ENCODE measurements around the gene GLP1R.

The GLP1R gene

GRCh38 chr6:39124114-39124513 is 75.5 kb downstream of the GLP1R start:
- Histone ChIP-seq H3K4me3 (ENCODE audit: low read depth, low read length) (no peak overlapping the region), H3K4me1 (ENCODE audit: control insufficient read depth, insufficient read depth, low read length) (peaks cover 5% of the 10 kb centered on the region), H3K9me3 (ENCODE audit: control insufficient read depth, insufficient read depth, low read depth, low read length) (no peaks in the 10 kb centered on the region), H3K36me3 (ENCODE audit: control insufficient read depth in 2 of 2, insufficient read depth in 1 of 2, low read length in 2 of 2) (no peaks in the 10 kb centered on the region), H3K27ac (ENCODE audit: extremely low read depth, low read depth, low read length) (no peak overlapping the region)
- TF ChIP-seq BCL11B (tag by site-specific recombination; IDR thresholded peaks at IDR 0.05; ENCODE audit: low read depth) = no peak
- ChIA-PET CTCF (interaction anchor here (1.2 to 2.3 kb wide), 3 partner anchors 9 to 252 kb away, joined by 3 to 7 read pairs (median 4); partner anchors contain the start of gene SAYSD1), POLR2A (no interaction called here)

DNA sequence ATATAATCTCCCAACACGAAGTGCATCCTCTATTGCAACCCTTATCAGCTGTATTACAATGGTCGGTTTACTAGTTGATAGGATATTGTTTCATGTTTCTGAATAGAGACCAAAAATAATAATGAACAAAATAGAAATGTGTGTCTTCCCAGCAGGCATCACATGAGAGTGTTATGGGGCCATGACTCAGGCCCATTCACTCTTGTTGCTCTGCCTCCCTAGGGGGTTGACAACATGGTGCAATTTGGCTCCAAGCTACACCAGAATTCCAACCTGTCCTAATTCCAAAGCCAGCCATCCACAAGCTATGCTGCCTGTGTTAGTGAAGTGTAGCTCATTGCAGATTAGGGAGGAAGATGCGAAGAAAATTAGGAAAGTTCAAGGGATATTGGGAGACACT is 79.5 kb downstream of the GLP1R start:
- POLR2A ChIA-PET = no interaction called here
- H3K9me3 ChIP-seq (ENCODE audit: control insufficient read depth, insufficient read depth, low read depth, low read length) = no peaks in the 10 kb centered on the region
- TF ChIP-seq ZBTB17 (tag by site-specific recombination; IDR thresholded peaks at IDR 0.05) (no peak), ZNF239 (tag by site-specific recombination; IDR thresholded peaks at IDR 0.05) (no peak), ZBTB8A (tag by site-specific recombination; IDR thresholded peaks at IDR 0.05) (no peak), OSR2 (tag by site-specific recombination; IDR thresholded peaks at IDR 0.05) (no peak), SCRT2 (tag by site-specific recombination; IDR thresholded peaks at IDR 0.05) (peak; percentile 49; the same call in 1 of the 2 replicates), ZNF600 (tag by site-specific recombination; IDR thresholded peaks at IDR 0.05) (peak; percentile 40; the same call in 1 of the 2 replicates), ZNF248 (tag by site-specific recombination; IDR thresholded peaks at IDR 0.05) (no peak), ZNF404 (tag by site-specific recombination; IDR thresholded peaks at IDR 0.05) (no peak), ZNF623 (tag by site-specific recombination; IDR thresholded peaks at IDR 0.05) (no peak), ZNF324 (tag by site-specific recombination; IDR thresholded peaks at IDR 0.05) (no peak), ZNF24 (tag by site-specific recombination; IDR thresholded peaks at IDR 0.05) (peak; percentile 61; the same call in 1 of the 2 replicates), ZNF544 (tag by site-specific recombination; IDR thresholded peaks at IDR 0.05) (no peak), ZNF266 (tag by site-specific recombination; IDR thresholded peaks at IDR 0.05; ENCODE audit: low read depth) (no peak), ZNF10 (tag by site-specific recombination; IDR thresholded peaks at IDR 0.05) (no peak), ZNF221 (tag by site-specific recombination; IDR thresholded peaks at IDR 0.05; ENCODE audit: borderline replicate concordance) (no peak), ZNF768 (tag by site-specific recombination; IDR thresholded peaks at IDR 0.05) (no peak), ZIC2 (tag by site-specific recombination; IDR thresholded peaks at IDR 0.05) (peak; percentile 79), KLF16 (tag by site-specific recombination; IDR thresholded peaks at IDR 0.05) (no peak), ZNF585B (tag by site-specific recombination; IDR thresholded peaks at IDR 0.05) (no peak), ZNF121 (tag by site-specific recombination; IDR thresholded peaks at IDR 0.05) (no peak), PRDM1 (tag by site-specific recombination; IDR thresholded peaks at IDR 0.05) (no peak), ZNF843 (tag by site-specific recombination; IDR thresholded peaks at IDR 0.05) (no peak), ZNF416 (tag by site-specific recombination; IDR thresholded peaks at IDR 0.05) (no peak), ZNF394 (tag by site-specific recombination; IDR thresholded peaks at IDR 0.05; ENCODE audit: borderline replicate concordance) (no peak), KLF9 (tag by site-specific recombination; IDR thresholded peaks at IDR 0.05; ENCODE audit: low read depth) (no peak), ZNF639 (tag by site-specific recombination; IDR thresholded peaks at IDR 0.05) (no peak), ZFP41 (tag by site-specific recombination; IDR thresholded peaks at IDR 0.05; ENCODE audit: borderline replicate concordance) (no peak), ZNF747 (tag by site-specific recombination; IDR thresholded peaks at IDR 0.05) (no peak), ZNF76 (tag by site-specific recombination; IDR thresholded peaks at IDR 0.05; ENCODE audit: borderline replicate concordance, low read depth) (no peak), ZNF514 (tag by site-specific recombination; IDR thresholded peaks at IDR 0.05) (no peak), ZNF610 (tag by site-specific recombination; IDR thresholded peaks at IDR 0.05; ENCODE audit: borderline replicate concordance) (no peak), ZNF777 (tag by site-specific recombination; IDR thresholded peaks at IDR 0.05; ENCODE audit: borderline replicate concordance) (no peak)
- TF ChIP-seq, protein P1, sequence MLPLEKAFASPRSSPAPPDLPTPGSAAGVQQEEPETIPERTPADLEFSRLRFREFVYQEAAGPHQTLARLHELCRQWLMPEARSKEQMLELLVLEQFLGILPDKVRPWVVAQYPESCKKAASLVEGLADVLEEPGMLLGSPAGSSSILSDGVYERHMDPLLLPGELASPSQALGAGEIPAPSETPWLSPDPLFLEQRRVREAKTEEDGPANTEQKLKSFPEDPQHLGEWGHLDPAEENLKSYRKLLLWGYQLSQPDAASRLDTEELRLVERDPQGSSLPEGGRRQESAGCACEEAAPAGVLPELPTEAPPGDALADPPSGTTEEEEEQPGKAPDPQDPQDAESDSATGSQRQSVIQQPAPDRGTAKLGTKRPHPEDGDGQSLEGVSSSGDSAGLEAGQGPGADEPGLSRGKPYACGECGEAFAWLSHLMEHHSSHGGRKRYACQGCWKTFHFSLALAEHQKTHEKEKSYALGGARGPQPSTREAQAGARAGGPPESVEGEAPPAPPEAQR (tag by site-specific recombination; IDR thresholded peaks at IDR 0.05) = no peak
- TF ChIP-seq, protein P2, sequence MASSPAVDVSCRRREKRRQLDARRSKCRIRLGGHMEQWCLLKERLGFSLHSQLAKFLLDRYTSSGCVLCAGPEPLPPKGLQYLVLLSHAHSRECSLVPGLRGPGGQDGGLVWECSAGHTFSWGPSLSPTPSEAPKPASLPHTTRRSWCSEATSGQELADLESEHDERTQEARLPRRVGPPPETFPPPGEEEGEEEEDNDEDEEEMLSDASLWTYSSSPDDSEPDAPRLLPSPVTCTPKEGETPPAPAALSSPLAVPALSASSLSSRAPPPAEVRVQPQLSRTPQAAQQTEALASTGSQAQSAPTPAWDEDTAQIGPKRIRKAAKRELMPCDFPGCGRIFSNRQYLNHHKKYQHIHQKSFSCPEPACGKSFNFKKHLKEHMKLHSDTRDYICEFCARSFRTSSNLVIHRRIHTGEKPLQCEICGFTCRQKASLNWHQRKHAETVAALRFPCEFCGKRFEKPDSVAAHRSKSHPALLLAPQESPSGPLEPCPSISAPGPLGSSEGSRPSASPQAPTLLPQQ (tag by site-specific recombination; IDR thresholded peaks at IDR 0.05) = no peak

More for the DNA sequence above, 79.5 kb downstream of the GLP1R start:
- Histone ChIP-seq H3K27ac (ENCODE audit: extremely low read depth, low read depth, low read length) (no peak overlapping the region), H3K4me1 (ENCODE audit: control insufficient read depth, insufficient read depth, low read length) (peaks cover 5% of the 10 kb centered on the region), H3K4me3 (ENCODE audit: low read depth, low read length) (no peak overlapping the region), H3K36me3 (ENCODE audit: control insufficient read depth in 2 of 2, insufficient read depth in 1 of 2, low read length in 2 of 2) (no peaks in the 10 kb centered on the region)
- CTCF ChIA-PET = interaction anchor here (0.8 kb wide), 1 partner anchor 154 kb away, joined by 4 read pairs; no protein-coding TSS in a partner anchor

Data from HEK293 (cell line).